Ovary (tissue), 9 donors: ENCODE measurements around the gene UNC119B. TPM values are rescaled to one million over a fixed set of nuclear protein-coding genes. Genes with fewer than 3 reads are reported as not detected.

Experiments used
- DNase-seq, 5 donors: peaks; one replicate each; pipeline ENCODE4 v3.0.0-alpha.2; 2019 to 2020
- H3K27ac ChIP-seq, 2 donors: fragments of 200-600 bp; one replicate each; pipeline versions ENCODE4 v1.5.1 to v1.8.0; 2019 to 2022
- H3K27me3 ChIP-seq: fragments of 200-600 bp; one replicate; pipeline ENCODE4 v1.8.0; 2022
- H3K36me3 ChIP-seq: fragments of 200-600 bp; sonication (generic); one replicate; pipeline ENCODE4 v1.5.1; 2019
- H3K4me1 ChIP-seq: one replicate; pipeline ENCODE4 v1.8.1; 2013; ENCODE audit warnings: mild to moderate bottlenecking, moderate library complexity; ENCODE audit not compliant: insufficient read depth
- H3K4me3 ChIP-seq: fragments of 200-600 bp; sonication (generic); one replicate; pipeline ENCODE4 v1.5.1; 2017
- H3K9me3 ChIP-seq, 2 donors: fragments of 200-600 bp in 1 of 2; sonication (generic) in 1 of 2; one replicate each; pipeline versions ENCODE4 v1.5.1 to v1.8.1; 2013 to 2019; ENCODE audit warnings: mild to moderate bottlenecking in 1 of 2, moderate library complexity in 1 of 2
- EP300 ChIP-seq: sonication (generic); formaldehyde crosslinking; IDR thresholded peaks from one replicate; pipeline ENCODE4 v1.6.1; 2017; ENCODE audit warnings: antibody characterized with exemption
- POLR2A ChIP-seq: fragments of 450-650 bp; IDR thresholded peaks from one replicate; pipeline ENCODE4 v1.6.1; 2017; ENCODE audit warnings: antibody characterized with exemption, mild to moderate bottlenecking, moderate library complexity
- WGBS, 3 donors: extraction: QIAGEN DNeasy Blood & Tissue Kit in 1 of 3; methylation state at CpG; one replicate each; pipeline versions ENCODE4 v1.1.5 to v1.1.7; 2013 to 2017; 5-methylcytosine and 5-hydroxymethylcytosine counted together
- intact Hi-C, 4 donors: fragments of 100-400 bp; cut with DNase I; formaldehyde crosslinking; loops; one replicate each; pipeline versions ENCODE4 v1.11.0 to v1.15.1; 2022 to 2023
- polyA plus RNA-seq, 2 donors: library from polyadenylated mRNA; stranded (reverse); fragments of 200-250 nt in 1 of 2; fragments of 350-450 nt in 1 of 2; fragmentation: Illumina TruSeq in 1 of 2; extraction: RNeasy Lipid Tissue Mini Kit (QIAGEN cat#74804) in 1 of 2; gene quantifications; one replicate each; pipeline ENCODE4 v1.2.3, GENCODE V29; 2013 to 2014
- total RNA-seq, 7 donors: library from RNA; depleted of rRNA in 2 of 7; stranded (reverse); fragments of >200 nt in 2 of 7; fragmentation: NEBNext Ultra II Directional in 3 of 7; extraction: Animal tissue kit (Norgen Biotek cat#: 25700) in 3 of 7; gene quantifications; one replicate each; pipeline versions ENCODE4 v1.1.0 to v1.2.4, GENCODE V29; 2016 to 2023
- TF ChIP-seq, protein P1 (sequence below), 3 donors: fragments of 450-650 bp in 2 of 3; fragments of 200-600 bp in 1 of 3; IDR thresholded peaks; one replicate each; pipeline versions ENCODE4 v1.5.1 to v1.8.0; 2016 to 2022; ENCODE audit warnings: antibody characterized with exemption in 3 of 3, mild to moderate bottlenecking in 1 of 3
- donor health status: DM: no; HTN: no; CAD: no; lungs with moderate emphysema.
- donor health status: DM: no; HTN: no; CAD: no.
- donor health status: Bipolar disorder and iron deficiency.
- donor health status: DM: yes; HTN: yes; CAD: no.
- donor health status: DM: no; HTN: no; CAD: no.
- donor health status: DM: yes; HTN: yes; CAD: no.

UNC119B gene
- total and polyA plus RNA-seq, 9 donors: 18.4 to 54.4 (median 44.4) TPM

DNA sequence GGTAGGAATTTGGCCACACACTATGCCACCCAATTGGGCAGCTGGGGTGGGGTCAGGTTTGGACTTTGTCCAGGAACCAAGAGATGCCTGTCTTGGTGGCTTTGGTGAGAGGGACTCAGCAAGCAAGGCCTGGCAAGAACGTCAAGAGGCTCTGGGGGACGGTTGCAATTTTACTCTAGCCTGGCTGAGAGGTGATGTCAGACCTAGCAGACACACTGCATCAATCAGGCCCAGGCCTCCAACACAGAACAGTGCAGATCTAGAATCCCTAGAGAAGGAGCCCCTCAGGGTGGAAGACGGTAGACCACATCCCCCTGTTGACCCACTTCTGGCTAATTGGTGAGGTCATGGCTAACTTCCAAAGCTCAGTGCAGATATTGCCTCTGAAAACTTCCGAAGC lies 1.6 kb upstream of the UNC119B start:
- Histone ChIP-seq H3K27me3 (no peaks in the 10 kb centered on the region), H3K36me3 (no peaks in the 10 kb centered on the region), H3K4me1 (peaks cover 5% of the 10 kb centered on the region), H3K9me3 (no peaks in the 10 kb centered on the region), H3K27ac (no peak overlapping the region), H3K4me3 (no peak overlapping the region)
- 63 to 77% (median 71%) methylated on average over 4 of the region's 4 CpGs for WGBS, 3 donors
- DNase-seq: no peak
- TF ChIP-seq POLR2A (no peak), EP300 (no peak)
- TF ChIP-seq, protein P1, sequence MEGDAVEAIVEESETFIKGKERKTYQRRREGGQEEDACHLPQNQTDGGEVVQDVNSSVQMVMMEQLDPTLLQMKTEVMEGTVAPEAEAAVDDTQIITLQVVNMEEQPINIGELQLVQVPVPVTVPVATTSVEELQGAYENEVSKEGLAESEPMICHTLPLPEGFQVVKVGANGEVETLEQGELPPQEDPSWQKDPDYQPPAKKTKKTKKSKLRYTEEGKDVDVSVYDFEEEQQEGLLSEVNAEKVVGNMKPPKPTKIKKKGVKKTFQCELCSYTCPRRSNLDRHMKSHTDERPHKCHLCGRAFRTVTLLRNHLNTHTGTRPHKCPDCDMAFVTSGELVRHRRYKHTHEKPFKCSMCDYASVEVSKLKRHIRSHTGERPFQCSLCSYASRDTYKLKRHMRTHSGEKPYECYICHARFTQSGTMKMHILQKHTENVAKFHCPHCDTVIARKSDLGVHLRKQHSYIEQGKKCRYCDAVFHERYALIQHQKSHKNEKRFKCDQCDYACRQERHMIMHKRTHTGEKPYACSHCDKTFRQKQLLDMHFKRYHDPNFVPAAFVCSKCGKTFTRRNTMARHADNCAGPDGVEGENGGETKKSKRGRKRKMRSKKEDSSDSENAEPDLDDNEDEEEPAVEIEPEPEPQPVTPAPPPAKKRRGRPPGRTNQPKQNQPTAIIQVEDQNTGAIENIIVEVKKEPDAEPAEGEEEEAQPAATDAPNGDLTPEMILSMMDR (IDR thresholded peaks at IDR 0.05): no peak
- intact Hi-C loops: no loop called here

DNA sequence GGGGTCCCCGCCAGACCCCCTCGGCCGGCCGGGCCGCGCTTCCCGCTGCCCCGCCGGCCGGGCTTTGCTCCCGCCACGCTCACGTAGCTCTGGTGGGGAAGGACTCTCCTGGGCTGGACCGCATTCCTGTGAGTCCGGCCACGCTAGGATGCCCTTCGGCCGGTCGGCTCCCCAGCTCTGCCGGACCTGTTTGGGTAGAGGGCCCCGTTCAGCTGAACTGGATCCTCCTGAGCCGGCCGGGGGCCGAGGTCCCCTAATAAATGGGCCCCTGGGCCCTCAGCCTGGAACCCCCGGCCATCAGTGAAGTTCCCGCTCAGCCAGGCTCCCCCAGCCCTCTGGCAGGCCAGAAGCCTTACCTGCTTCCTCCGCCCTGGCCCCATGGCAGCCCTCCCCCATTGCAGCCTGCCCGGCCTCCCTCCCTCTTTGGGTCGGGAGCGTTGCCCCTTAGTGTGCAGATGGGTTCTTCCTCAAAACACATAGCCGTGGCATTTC lies 593 bp downstream of the UNC119B start:
- Histone ChIP-seq H3K27ac (peak overlapping the region; percentile 56 to 76), H3K4me3 (peak overlapping the region; percentile 64), H3K9me3 (no peaks in the 10 kb centered on the region), H3K36me3 (no peaks in the 10 kb centered on the region), H3K4me1 (peaks cover 4% of the 10 kb centered on the region), H3K27me3 (no peaks in the 10 kb centered on the region)
- 0 to 3% (median 0%) methylated on average over 11 to 31 of the region's 31 CpGs for WGBS, 3 donors
- DNase-seq: peak in 4 of 5 donors; percentile 25 to 44 (median 40)
- TF ChIP-seq POLR2A: no peak
- no peak for TF ChIP-seq EP300
- TF ChIP-seq, protein P1 (IDR thresholded peaks at IDR 0.05): no peak
- intact Hi-C loops: loop anchor here (5.0 to 10.0 kb wide), 3 partner anchors 64 to 126 kb away; partner anchors contain the start of genes POP5 (in 3 of the 4) and CABP1 (in 1 of the 4)

DNA sequence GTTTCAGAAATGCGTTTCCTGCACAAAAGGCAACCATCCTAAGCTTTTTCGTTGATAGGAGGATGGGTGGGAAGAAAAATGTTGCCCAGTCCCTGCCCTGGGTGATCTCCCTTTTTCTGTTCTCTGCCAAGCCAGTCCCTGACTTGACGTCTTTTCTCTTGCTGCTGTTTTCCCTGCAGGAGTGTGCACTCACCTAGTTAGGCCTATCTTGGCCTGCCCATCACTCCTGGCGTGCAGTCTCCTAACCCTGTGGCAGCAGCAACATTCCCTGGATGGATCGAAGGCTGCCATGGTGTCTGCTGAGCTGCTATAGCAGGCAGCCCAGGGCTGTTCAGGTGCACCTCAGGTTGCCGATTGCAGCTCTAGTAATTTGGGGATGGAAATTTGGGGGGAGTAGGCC lies 1.2 kb downstream of the UNC119B start:
- no peaks in the 10 kb centered on the region for H3K9me3 ChIP-seq
- H3K27ac ChIP-seq: no peak overlapping the region
- peak overlapping the region; percentile 64 for H3K4me3 ChIP-seq
- TF ChIP-seq, protein P1 (IDR thresholded peaks at IDR 0.05): no peak
- no peak for TF ChIP-seq POLR2A
- no peak for TF ChIP-seq EP300
- H3K27me3 ChIP-seq: no peaks in the 10 kb centered on the region
- no peaks in the 10 kb centered on the region for H3K36me3 ChIP-seq
- no peak for DNase-seq
- 25 to 29% (median 26%) methylated on average over 6 of the region's 6 CpGs for WGBS, 3 donors
- intact Hi-C loops: loop anchor here (5.0 to 10.0 kb wide), 3 partner anchors 64 to 127 kb away; partner anchors contain the start of genes POP5 (in 3 of the 4) and CABP1 (in 1 of the 4)
- peaks cover 4% of the 10 kb centered on the region for H3K4me1 ChIP-seq

DNA sequence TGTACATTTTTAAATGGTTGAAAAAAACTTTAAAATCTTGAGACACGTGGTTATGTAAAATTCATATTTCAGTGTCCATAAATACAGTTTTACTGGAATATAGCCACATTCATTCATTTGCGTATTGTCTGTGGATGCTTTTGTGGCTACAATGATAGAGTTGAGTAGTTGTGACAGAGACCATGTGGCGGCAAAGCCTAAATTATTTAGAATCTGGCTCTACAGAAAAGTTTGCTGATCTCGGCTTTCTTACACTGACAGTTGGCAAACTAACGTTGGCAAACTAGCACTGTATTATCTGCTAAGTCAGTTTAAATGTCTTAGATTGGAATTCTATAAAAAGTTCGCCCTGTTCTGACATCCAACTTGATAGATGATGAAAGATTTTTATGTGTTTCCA lies 2.4 kb downstream of the UNC119B start:
- TF ChIP-seq, protein P1 (IDR thresholded peaks at IDR 0.05): no peak
- no peak for TF ChIP-seq POLR2A
- Histone ChIP-seq H3K9me3 (no peaks in the 10 kb centered on the region), H3K4me3 (no peak overlapping the region), H3K36me3 (no peaks in the 10 kb centered on the region), H3K4me1 (peaks cover 4% of the 10 kb centered on the region), H3K27ac (no peak overlapping the region), H3K27me3 (no peaks in the 10 kb centered on the region)
- intact Hi-C loops: loop anchor here (5.0 to 10.0 kb wide), 3 partner anchors 65 to 128 kb away; partner anchors contain the start of genes POP5 (in 3 of the 4) and CABP1 (in 1 of the 4)
- WGBS, 3 donors: 45 to 56% (median 47%) methylated on average over 6 of the region's 6 CpGs
- no peak for DNase-seq
